Mesenchymal stem cell (in vitro differentiated cells and primary cell): ENCODE data around the gene PCMT1.
"Not testable (repeated sequence)": the region's sequence is repeated elsewhere in the genome, so short reads cannot be mapped to it uniquely, and the experiment has no call there.

Source experiments
- DNase-seq: peaks from one replicate; pipeline ENCODE4 v3.0.0-alpha.2; 2013
- H2AFZ ChIP-seq: one replicate; pipeline ENCODE4 v1.6.1; 2013; ENCODE audit warnings: low read depth, mild to moderate bottlenecking, control low read depth, inconsistent platforms, low read length, moderate library complexity
- H2AK5ac ChIP-seq: 2 replicates; pipeline ENCODE4 v1.6.1; 2013; ENCODE audit warnings: low read length, moderate library complexity, mild to moderate bottlenecking, inconsistent platforms; ENCODE audit not compliant: severe bottlenecking
- H2BK120ac ChIP-seq: one replicate; pipeline ENCODE4 v1.6.1; 2013; ENCODE audit warnings: low read depth, mild to moderate bottlenecking, inconsistent platforms, low read length, moderate library complexity
- H2BK12ac ChIP-seq, 2 experiments: one replicate each; pipeline ENCODE4 v1.6.1; 2013; ENCODE audit warnings: inconsistent platforms in 2 of 2, low read length in 2 of 2, mild to moderate bottlenecking in 2 of 2, moderate library complexity in 2 of 2, control low read depth in 1 of 2
- H2BK15ac ChIP-seq: one replicate; pipeline ENCODE4 v1.6.1; 2013; ENCODE audit warnings: mild to moderate bottlenecking, low read depth, inconsistent platforms; ENCODE audit not compliant: poor library complexity, severe bottlenecking
- H2BK5ac ChIP-seq: 2 replicates; pipeline ENCODE4 v1.6.1; 2013; ENCODE audit warnings: low read depth, mild to moderate bottlenecking, low read length, control low read depth, inconsistent platforms; ENCODE audit not compliant: poor library complexity, severe bottlenecking
- H3K14ac ChIP-seq, 2 experiments: one replicate each; pipeline ENCODE4 v1.6.1; 2013; ENCODE audit warnings: inconsistent platforms in 2 of 2, low read length in 2 of 2, control low read depth in 1 of 2, mild to moderate bottlenecking in 1 of 2, moderate library complexity in 1 of 2
- H3K18ac ChIP-seq, 2 experiments: one replicate each; pipeline ENCODE4 v1.6.1; 2013; ENCODE audit warnings: inconsistent platforms in 2 of 2, low read length in 2 of 2, control low read depth in 1 of 2, low read depth in 1 of 2, mild to moderate bottlenecking in 1 of 2
- H3K23ac ChIP-seq, 2 experiments: one replicate each; pipeline ENCODE4 v1.6.1; 2013; ENCODE audit warnings: inconsistent platforms in 2 of 2, low read length in 2 of 2, mild to moderate bottlenecking in 2 of 2, moderate library complexity in 2 of 2, control low read depth in 1 of 2
- H3K27ac ChIP-seq: 2 replicates; pipeline ENCODE4 v1.5.1; 2013; ENCODE audit warnings: mild to moderate bottlenecking, moderate library complexity, low read length, control low read depth, inconsistent platforms; ENCODE audit not compliant: poor library complexity, severe bottlenecking
- H3K27me3 ChIP-seq, 2 experiments: 2 replicates each; pipeline versions ENCODE4 v1.6.1 to v1.7.0; 2013; ENCODE audit warnings: low read length in 2 of 2, mild to moderate bottlenecking in 2 of 2, moderate library complexity in 2 of 2, control low read depth in 1 of 2, inconsistent platforms in 1 of 2; ENCODE audit not compliant: control insufficient read depth in 1 of 2, insufficient read depth in 1 of 2
- H3K36me3 ChIP-seq, 2 experiments: 2 replicates each; pipeline versions ENCODE4 v1.6.1 to v1.7.0; 2013; ENCODE audit warnings: low read length in 2 of 2, control low read depth in 1 of 2, inconsistent platforms in 1 of 2, low read depth in 1 of 2, mild to moderate bottlenecking in 1 of 2; ENCODE audit not compliant: insufficient read depth in 2 of 2, control insufficient read depth in 1 of 2
- H3K4ac ChIP-seq, 2 experiments: one replicate each; pipeline ENCODE4 v1.6.1; 2013; ENCODE audit warnings: inconsistent platforms in 2 of 2, low read length in 2 of 2, mild to moderate bottlenecking in 2 of 2, moderate library complexity in 2 of 2, control low read depth in 1 of 2, low read depth in 1 of 2
- H3K4me1 ChIP-seq: 2 replicates; pipeline ENCODE4 v1.6.1; 2013; ENCODE audit warnings: low read depth, low read length, control low read depth; ENCODE audit not compliant: control insufficient read depth, insufficient read depth
- H3K4me2 ChIP-seq: 2 replicates; pipeline ENCODE4 v1.6.1; 2013; ENCODE audit warnings: low read length, mild to moderate bottlenecking, inconsistent platforms; ENCODE audit not compliant: poor library complexity, severe bottlenecking
- H3K4me3 ChIP-seq, 2 experiments: 2 replicates each; pipeline versions ENCODE4 v1.5.1 to v1.7.0; 2013; ENCODE audit warnings: low read length in 2 of 2, mild to moderate bottlenecking in 2 of 2, control low read depth in 1 of 2, low read depth in 1 of 2; ENCODE audit not compliant: insufficient read depth in 1 of 2
- H3K79me1 ChIP-seq: replicated peaks from 2 replicates; pipeline ENCODE4 v1.6.1; 2013; ENCODE audit warnings: mild to moderate bottlenecking, control low read depth, low read length, inconsistent platforms; ENCODE audit not compliant: poor library complexity, severe bottlenecking
- H3K9ac ChIP-seq: 2 replicates; pipeline ENCODE4 v1.7.0; 2013; ENCODE audit warnings: mild to moderate bottlenecking, low read length, moderate library complexity
- H3K9me3 ChIP-seq: 2 replicates; pipeline ENCODE4 v1.7.0; 2013; ENCODE audit warnings: mild to moderate bottlenecking, low read length; ENCODE audit not compliant: control insufficient read depth
- H4K8ac ChIP-seq: one replicate; pipeline ENCODE4 v1.6.1; 2013; ENCODE audit warnings: inconsistent platforms, mild to moderate bottlenecking, low read length, moderate library complexity
- H4K91ac ChIP-seq: one replicate; pipeline ENCODE4 v1.6.1; 2013; ENCODE audit warnings: mild to moderate bottlenecking, low read length, inconsistent platforms
- WGBS: methylation state at CpG from one replicate; pipeline ENCODE4 v1.1.7; 2013; ENCODE audit warnings: mixed read lengths; 5-methylcytosine and 5-hydroxymethylcytosine counted together

Gene PCMT1

GRCh38 chr6:149751239-149751638 is 1.7 kb downstream of the PCMT1 start:
- WGBS, result 98% methylated on average over 7 of the region's 8 CpGs

GRCh38 chr6:149751920-149752319 is 2.4 kb downstream of the PCMT1 start:
- not testable (repeated sequence) for H3K27ac ChIP-seq, H2BK15ac ChIP-seq, H2AK5ac ChIP-seq, H3K23ac ChIP-seq, H2BK12ac ChIP-seq, H3K9ac ChIP-seq, H2BK5ac ChIP-seq, H3K18ac ChIP-seq, H3K4me3 ChIP-seq, H2AFZ ChIP-seq, DNase-seq, H3K79me1 ChIP-seq, H2BK120ac ChIP-seq, H4K91ac ChIP-seq, H3K4me1 ChIP-seq, H3K14ac ChIP-seq, H3K36me3 ChIP-seq, H3K9me3 ChIP-seq, H3K4me2 ChIP-seq, H4K8ac ChIP-seq, H3K4ac ChIP-seq, H3K27me3 ChIP-seq
- WGBS, result 93% methylated on average over 5 of the region's 5 CpGs

More at GRCh38 chr6:149751239-149751638, 1.7 kb downstream of the PCMT1 start:
- no peak overlapping the region for H2BK15ac ChIP-seq
- peaks cover 1% of the 10 kb centered on the region for H3K79me1 ChIP-seq
- no peak overlapping the region for H2AFZ ChIP-seq
- no peak overlapping the region for H3K18ac ChIP-seq
- no peak overlapping the region for H2BK5ac ChIP-seq
- H3K9me3 ChIP-seq, result no peaks in the 10 kb centered on the region
- H3K23ac ChIP-seq, result no peak overlapping the region
- H3K4me1 ChIP-seq, result peaks cover 7% of the 10 kb centered on the region
- H2BK120ac ChIP-seq, result no peak overlapping the region
- no peak overlapping the region for H2BK12ac ChIP-seq
- no peak overlapping the region for H4K91ac ChIP-seq
- no peak overlapping the region for H3K4me2 ChIP-seq
- H3K4ac ChIP-seq, result no peak overlapping the region
- no peak overlapping the region for H4K8ac ChIP-seq
- no peaks in the 10 kb centered on the region for H3K36me3 ChIP-seq
- H3K27ac ChIP-seq, result no peak overlapping the region
- H3K27me3 ChIP-seq, result no peaks in the 10 kb centered on the region
- peak overlapping the region in 1 of 2 experiments; percentile 88 for H3K4me3 ChIP-seq
- DNase-seq, result no peak
- no peak overlapping the region for H3K14ac ChIP-seq
- H3K9ac ChIP-seq, result peak overlapping the region; percentile 92
- no peak overlapping the region for H2AK5ac ChIP-seq

- DNase-seq, result no peak
- H3K4me1 ChIP-seq, result peaks cover 7% of the 10 kb centered on the region
- no peak overlapping the region for H2AFZ ChIP-seq
- peaks cover 1% of the 10 kb centered on the region for H3K79me1 ChIP-seq
- no peak overlapping the region for H2BK15ac ChIP-seq
- no peaks in the 10 kb centered on the region for H3K27me3 ChIP-seq
- H3K4ac ChIP-seq, result no peak overlapping the region
- no peak overlapping the region for H2AK5ac ChIP-seq
- WGBS, result 100% methylated on average over 3 of the region's 4 CpGs
- H3K18ac ChIP-seq, result no peak overlapping the region
- no peak overlapping the region for H2BK5ac ChIP-seq
- H3K4me2 ChIP-seq, result no peak overlapping the region
- no peak overlapping the region for H4K8ac ChIP-seq
- H3K9ac ChIP-seq, result peak overlapping the region; percentile 12
- no peak overlapping the region for H3K14ac ChIP-seq
- H2BK12ac ChIP-seq, result no peak overlapping the region
- H3K23ac ChIP-seq, result no peak overlapping the region
- no peaks in the 10 kb centered on the region for H3K36me3 ChIP-seq
- H3K4me3 ChIP-seq, result peak overlapping the region in 1 of 2 experiments; percentile 30
- H3K27ac ChIP-seq, result no peak overlapping the region
- no peak overlapping the region for H2BK120ac ChIP-seq
- no peak overlapping the region for H4K91ac ChIP-seq
- no peaks in the 10 kb centered on the region for H3K9me3 ChIP-seq
Observed at GRCh38 chr6:149752600-149753373, 3.2 kb downstream of the PCMT1 start.

GRCh38 chr6:149753374-149753637 is 3.8 kb downstream of the PCMT1 start:
- not testable (repeated sequence) for H3K36me3 ChIP-seq, H2AFZ ChIP-seq, H4K8ac ChIP-seq, H2AK5ac ChIP-seq, H3K79me1 ChIP-seq, H3K27ac ChIP-seq, H3K9ac ChIP-seq, H3K14ac ChIP-seq, H3K4ac ChIP-seq, H3K4me3 ChIP-seq, H2BK15ac ChIP-seq, H2BK5ac ChIP-seq, H3K9me3 ChIP-seq, H3K4me2 ChIP-seq, H3K18ac ChIP-seq, H4K91ac ChIP-seq, H3K27me3 ChIP-seq, H3K4me1 ChIP-seq, H2BK120ac ChIP-seq, DNase-seq, H3K23ac ChIP-seq, H2BK12ac ChIP-seq
- 92% methylated on average over 3 of the region's 3 CpGs for WGBS
